Smooth muscle cell (in vitro differentiated cells): Measurements from ENCODE around the gene EPS15. TPM values are rescaled to one million over a fixed set of nuclear protein-coding genes. Genes with fewer than 3 reads are reported as not detected.

Source experiments
- DNase-seq: peaks from one replicate; lab custom pipeline; 2025; ENCODE audit not compliant: unreplicated experiment; lab: John Stamatoyannopoulos, UW
- H2AFZ ChIP-seq: fragments of 200-600 bp; sonication (generic); 2 replicates; pipeline ENCODE4 v1.6.0; 2016; ENCODE audit warnings: antibody characterized with exemption, low read depth, mild to moderate bottlenecking
- H3F3A ChIP-seq: fragments of 200-600 bp; sonication (generic); 2 replicates; pipeline ENCODE4 v1.6.0; 2017; ENCODE audit warnings: antibody characterized with exemption, low read depth
- H3K27ac ChIP-seq: fragments of 200-600 bp; sonication (generic); 2 replicates; pipeline ENCODE4 v1.5.1; 2016; ENCODE audit warnings: low read depth, mild to moderate bottlenecking
- H3K27me3 ChIP-seq: fragments of 200-600 bp; sonication (generic); 2 replicates; pipeline ENCODE4 v1.6.1; 2016; ENCODE audit warnings: low read depth, mild to moderate bottlenecking
- H3K36me3 ChIP-seq: fragments of 200-600 bp; sonication (generic); 2 replicates; pipeline ENCODE4 v1.5.1; 2016; ENCODE audit warnings: low read depth
- H3K4me1 ChIP-seq: fragments of 200-600 bp; sonication (generic); 2 replicates; pipeline ENCODE4 v1.5.1; 2016; ENCODE audit warnings: low read depth
- H3K4me2 ChIP-seq: fragments of 200-600 bp; sonication (generic); 2 replicates; pipeline ENCODE4 v1.6.0; 2016; ENCODE audit warnings: mild to moderate bottlenecking
- H3K4me3 ChIP-seq: fragments of 200-600 bp; sonication (generic); 2 replicates; pipeline ENCODE4 v1.5.1; 2016; ENCODE audit warnings: mild to moderate bottlenecking
- H3K79me2 ChIP-seq: fragments of 200-600 bp; sonication (generic); 2 replicates; pipeline ENCODE4 v1.6.0; 2016; ENCODE audit warnings: low read depth, mild to moderate bottlenecking
- H3K9ac ChIP-seq: fragments of 200-600 bp; sonication (generic); 2 replicates; pipeline ENCODE4 v1.6.0; 2016; ENCODE audit warnings: low read depth
- H3K9me3 ChIP-seq: fragments of 200-600 bp; sonication (generic); replicated peaks from 2 replicates; pipeline ENCODE4 v1.5.1; 2016; ENCODE audit warnings: low read depth
- H4K20me1 ChIP-seq: fragments of 200-600 bp; sonication (generic); 2 replicates; pipeline ENCODE4 v1.6.0; 2016; ENCODE audit warnings: low read depth
- CTCF ChIP-seq: fragments of 200-600 bp; sonication (generic); IDR thresholded peaks from 2 replicates; pipeline ENCODE4 v1.5.1; 2017; ENCODE audit warnings: borderline replicate concordance, mild to moderate bottlenecking, antibody characterized with exemption; ENCODE audit not compliant: insufficient read depth, poor library complexity, severe bottlenecking
- WGBS: methylation state at CpG from one replicate; pipeline ENCODE4 v1.1.7; 2016; ENCODE audit warnings: low lambda C conversion rate; 5-methylcytosine and 5-hydroxymethylcytosine counted together
- polyA plus RNA-seq: library from polyadenylated mRNA; unstranded; fragments of >200 nt; fragmentation: Nextera tagmentation; extraction: Ambion mirVana; gene quantifications from 2 replicates; pipeline ENCODE4 v1.2.1, GENCODE V29; 2016
- total RNA-seq: library from RNA; depleted of rRNA; stranded (reverse); fragments of >200 nt; gene quantifications from 2 replicates; pipeline ENCODE4 v1.2.3, GENCODE V29; 2014

The EPS15 gene
- total and polyA plus RNA-seq, 2 experiments from 2014 or later = 9.0 to 54.3 TPM

DNA sequence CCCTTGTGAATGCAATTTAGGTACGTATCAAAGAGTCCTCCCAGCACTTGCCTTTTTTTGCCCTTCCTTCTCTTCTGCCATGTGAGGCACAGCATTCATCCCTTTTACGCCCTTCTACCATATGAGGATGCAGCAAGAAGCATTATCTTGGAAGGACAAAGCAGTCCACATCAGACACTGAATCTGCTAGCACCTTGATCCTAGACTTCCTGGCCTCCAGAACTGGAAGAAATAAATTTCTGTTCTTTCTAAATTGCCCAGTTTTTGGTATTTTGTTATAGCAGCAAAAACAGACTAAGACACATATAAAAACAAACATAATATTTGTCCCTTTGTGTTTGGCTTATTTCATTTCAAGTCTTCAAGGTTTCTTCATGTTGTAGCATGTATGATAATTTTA lies 20.1 kb downstream of the EPS15 start:
- no peak overlapping the region for H3K27ac ChIP-seq
- no peaks in the 10 kb centered on the region for H3K36me3 ChIP-seq
- H3F3A ChIP-seq = no peaks in the 10 kb centered on the region
- H2AFZ ChIP-seq = no peak overlapping the region
- DNase-seq = no peak
- H3K79me2 ChIP-seq = peaks cover 94% of the 10 kb centered on the region
- no peak overlapping the region for H3K4me2 ChIP-seq
- peaks cover 47% of the 10 kb centered on the region for H4K20me1 ChIP-seq
- no peaks in the 10 kb centered on the region for H3K4me1 ChIP-seq
- H3K27me3 ChIP-seq = no peaks in the 10 kb centered on the region
- H3K9ac ChIP-seq = no peak overlapping the region
- H3K9me3 ChIP-seq = no peaks in the 10 kb centered on the region
- TF ChIP-seq CTCF = no peak
- no peak overlapping the region for H3K4me3 ChIP-seq
- 95% methylated on average over 2 of the region's 2 CpGs for WGBS

DNA sequence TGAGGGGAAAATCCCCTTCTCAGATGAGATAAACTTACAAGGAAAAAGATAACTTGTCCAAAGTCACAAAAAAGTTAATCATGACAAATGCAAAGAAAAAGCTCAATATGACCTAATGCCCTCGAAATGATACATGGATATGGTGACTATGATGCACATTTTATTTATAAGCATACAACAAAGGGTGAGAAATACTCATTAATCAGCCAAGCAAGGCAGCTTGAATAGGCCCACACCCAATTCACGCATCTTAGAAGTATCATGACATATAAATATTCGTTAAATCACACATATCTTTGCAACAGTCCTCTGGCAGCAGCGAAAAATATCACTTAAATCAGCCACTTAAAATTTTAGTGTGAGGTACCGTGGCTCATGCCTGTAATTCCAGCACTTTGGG lies 21.7 kb downstream of the EPS15 start:
- TF ChIP-seq CTCF = no peak
- Histone ChIP-seq H3K27ac (no peak overlapping the region), H3K27me3 (no peaks in the 10 kb centered on the region), H3K4me2 (no peak overlapping the region), H4K20me1 (peaks cover 58% of the 10 kb centered on the region), H3F3A (no peaks in the 10 kb centered on the region), H3K9me3 (no peaks in the 10 kb centered on the region), H3K79me2 (peaks cover 94% of the 10 kb centered on the region), H3K9ac (no peak overlapping the region), H3K36me3 (no peaks in the 10 kb centered on the region), H3K4me1 (no peaks in the 10 kb centered on the region), H3K4me3 (no peak overlapping the region), H2AFZ (no peak overlapping the region)
- WGBS = 96% methylated on average over 5 of the region's 5 CpGs
- DNase-seq = no peak

GRCh38 chr1:51494138-51494830 lies 24.8 kb downstream of the EPS15 start:
- Histone ChIP-seq H3K79me2 (peaks cover 96% of the 10 kb centered on the region), H3K4me3 (no peak overlapping the region), H3K4me2 (no peak overlapping the region), H2AFZ (no peak overlapping the region), H3K27ac (no peak overlapping the region), H3K4me1 (no peaks in the 10 kb centered on the region), H3K9ac (no peak overlapping the region), H3K36me3 (no peaks in the 10 kb centered on the region), H3K27me3 (no peaks in the 10 kb centered on the region), H3K9me3 (no peaks in the 10 kb centered on the region), H4K20me1 (peaks cover 88% of the 10 kb centered on the region), H3F3A (no peaks in the 10 kb centered on the region)
- no peak for DNase-seq
- no peak for TF ChIP-seq CTCF
- WGBS = 95% methylated on average over 1 of the region's 1 CpG
